GM18867 (cell line): ENCODE measurements around the gene RNF26.

Source experiments
- ATAC-seq: cut with Tn5 transposase; IDR thresholded peaks from one replicate; pipeline ENCODE4 v1.9.1; 2021; ENCODE audit warnings: mild to moderate bottlenecking, moderate library complexity; ENCODE audit not compliant: unreplicated experiment

Gene RNF26

GRCh38 chr11:119368121-119369034 is 34.1 kb downstream of the RNF26 start:
- ATAC-seq: no peak

GRCh38 chr11:119369132-119369925 is 35.0 kb downstream of the RNF26 start:
- ATAC-seq: no peak

- peak; percentile 72 for ATAC-seq
These were observed 36.2 kb downstream of the RNF26 start for GRCh38 chr11:119370486-119371046.

GRCh38 chr11:119371067-119371601 is 36.8 kb downstream of the RNF26 start:
- ATAC-seq: no peak

- ATAC-seq: no peak
These were observed 37.5 kb downstream of the RNF26 start for GRCh38 chr11:119371778-119372182.

DNA sequence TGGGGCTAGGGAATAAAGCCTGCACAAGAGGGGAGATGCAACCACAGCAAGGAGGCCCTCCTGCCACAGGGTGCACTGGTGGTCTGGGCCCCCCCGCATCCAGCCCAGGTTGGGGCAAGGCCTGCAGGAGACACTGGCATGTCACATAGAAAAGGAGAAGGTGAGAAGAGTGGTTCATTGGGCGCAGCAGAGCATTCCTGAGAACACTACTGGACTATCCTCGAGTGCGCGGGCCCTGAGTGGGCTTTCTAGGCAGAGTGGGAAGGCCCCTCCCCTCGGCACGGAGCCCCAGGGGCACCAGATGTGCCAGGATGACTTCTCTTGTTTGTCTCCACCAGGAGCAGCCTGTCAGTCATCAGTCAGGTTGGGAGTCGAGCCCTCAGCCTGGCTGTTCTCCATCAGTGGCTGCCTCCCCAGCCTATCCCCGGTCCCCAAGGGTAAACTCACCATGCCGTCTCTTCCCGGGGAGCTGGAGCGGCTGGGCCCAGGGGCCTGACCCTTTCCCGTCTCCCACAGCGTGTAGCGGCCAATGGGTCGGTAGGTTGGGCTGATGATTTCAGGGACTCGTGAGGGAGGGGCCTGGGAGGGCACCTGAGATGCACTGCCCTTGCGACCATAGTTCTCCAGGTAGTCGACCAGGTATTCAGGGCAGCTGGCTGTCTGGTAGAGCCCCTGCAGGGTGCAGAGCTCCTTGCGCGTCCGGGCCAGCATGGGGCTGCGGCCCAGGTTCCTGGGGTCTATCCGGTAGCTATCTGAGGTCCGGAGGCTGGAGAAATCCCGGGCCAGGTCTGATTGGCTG is 38.1 kb downstream of the RNF26 start:
- ATAC-seq: no peak

DNA sequence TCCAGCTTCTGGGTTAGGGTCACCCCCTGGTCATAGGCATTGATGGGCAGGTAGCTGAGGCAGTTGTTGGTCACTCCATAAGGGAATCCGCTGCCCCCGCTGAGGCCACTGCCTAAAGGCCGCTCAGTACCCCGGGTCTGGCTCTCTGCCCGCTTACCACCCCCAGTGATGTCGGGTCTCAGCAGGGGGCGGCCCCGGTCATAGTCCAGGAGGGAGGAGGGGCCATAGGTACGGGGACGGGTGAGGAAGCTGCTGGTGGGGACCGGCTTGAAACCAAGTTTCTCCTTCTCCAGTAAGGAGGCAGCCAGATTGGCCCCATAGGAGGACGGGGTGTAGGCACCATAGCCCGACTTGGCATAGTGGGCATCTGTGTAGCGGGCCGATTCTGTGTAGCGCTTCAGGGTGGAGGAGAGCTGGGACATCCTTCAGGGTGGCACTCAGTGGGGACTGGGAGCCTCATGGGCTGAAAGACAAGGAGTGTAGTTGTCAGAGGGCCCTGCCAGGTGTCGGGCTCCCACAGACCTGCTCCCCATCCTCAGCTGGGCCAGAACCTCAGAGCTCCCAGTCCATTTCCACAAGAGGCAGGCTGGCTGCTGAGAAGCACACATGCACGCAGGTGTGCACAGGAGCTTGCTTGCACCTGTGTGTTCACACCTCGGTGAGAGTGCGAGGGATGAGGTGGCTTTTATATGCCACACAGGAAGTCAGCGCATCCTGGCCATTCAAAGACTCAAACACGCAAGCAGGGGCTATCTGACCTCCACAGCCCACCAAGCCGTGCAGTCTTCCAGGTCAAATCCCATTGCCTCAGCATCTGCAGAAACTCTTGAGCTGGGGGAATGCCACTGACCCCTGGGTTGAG is 39.0 kb downstream of the RNF26 start:
- ATAC-seq: no peak

DNA sequence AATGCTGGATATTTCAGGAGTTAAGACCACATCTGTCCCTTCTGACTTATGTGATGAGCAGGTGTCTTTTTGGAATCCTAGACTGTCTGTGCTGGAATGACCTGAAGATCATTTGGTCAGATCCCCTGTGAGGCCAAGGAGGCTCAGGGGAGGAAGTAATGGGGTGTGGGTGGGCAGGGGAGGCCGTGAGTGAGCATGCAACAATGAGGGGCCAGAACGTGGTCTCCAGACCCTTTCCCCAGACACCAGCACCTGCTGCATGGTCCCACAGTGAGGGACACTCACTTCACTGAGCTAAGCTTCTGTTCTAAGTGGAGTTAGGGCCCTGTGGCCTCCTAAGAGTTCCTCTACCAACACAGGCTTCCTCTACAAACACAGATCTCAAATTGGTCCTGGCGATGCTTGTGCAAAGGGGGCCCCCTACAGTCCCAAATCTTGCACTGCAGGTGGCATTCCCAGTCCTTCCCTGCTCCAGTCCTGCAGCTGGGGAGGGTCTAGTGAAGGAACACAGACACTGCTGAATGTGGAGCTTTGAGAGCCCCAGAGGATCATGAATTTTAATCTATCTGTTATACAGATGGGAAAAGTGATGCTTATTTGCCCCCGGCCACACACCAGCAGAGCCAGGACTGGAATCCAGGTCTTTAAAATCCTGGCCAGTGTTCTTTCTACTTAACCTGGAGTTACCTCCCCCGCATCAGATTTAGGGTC is 39.7 kb downstream of the RNF26 start:
- ATAC-seq: no peak

GRCh38 chr11:119374632-119375336 is 40.5 kb downstream of the RNF26 start:
- no peak for ATAC-seq

DNA sequence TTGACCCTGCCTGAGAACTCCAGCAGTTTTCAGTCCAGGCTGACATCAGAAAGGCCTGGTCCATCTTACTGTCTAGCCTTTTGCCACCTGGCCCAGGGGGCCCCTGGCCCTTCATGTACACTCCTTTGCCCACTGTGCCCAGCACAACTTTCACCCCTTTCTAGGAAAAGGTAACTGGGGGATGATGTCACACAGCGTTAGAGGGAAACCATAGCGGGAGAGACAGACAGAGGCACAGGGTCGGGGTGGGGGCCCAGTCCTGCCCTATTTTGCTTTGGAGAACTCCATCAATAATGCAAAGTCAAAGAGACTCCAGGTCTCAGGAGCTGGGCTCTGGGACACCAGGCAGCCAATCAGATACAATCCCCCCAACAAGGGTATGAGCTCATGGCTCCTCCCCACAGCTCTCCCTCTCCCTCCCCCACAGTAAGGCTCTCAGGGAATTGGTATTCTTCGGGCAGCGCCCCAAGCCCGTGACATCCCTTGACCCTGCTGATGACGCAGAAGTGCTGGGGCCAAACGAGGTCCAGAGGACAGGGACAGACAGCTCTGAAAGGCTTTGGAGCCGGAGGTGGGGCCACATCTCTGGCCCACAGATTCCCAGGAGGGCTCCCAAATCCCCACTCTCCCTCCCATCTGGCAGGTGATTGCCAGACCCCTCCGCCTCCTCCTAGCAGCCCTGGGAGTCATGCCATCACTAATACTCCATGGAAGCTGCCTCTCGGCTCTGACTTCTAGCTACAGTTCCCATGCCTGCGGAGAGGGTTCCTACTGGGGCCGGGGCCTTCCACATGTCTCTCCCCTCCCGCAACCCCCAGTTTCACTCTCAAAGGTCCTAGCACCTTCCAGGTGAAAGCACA is 41.2 kb downstream of the RNF26 start:
- no peak for ATAC-seq

DNA sequence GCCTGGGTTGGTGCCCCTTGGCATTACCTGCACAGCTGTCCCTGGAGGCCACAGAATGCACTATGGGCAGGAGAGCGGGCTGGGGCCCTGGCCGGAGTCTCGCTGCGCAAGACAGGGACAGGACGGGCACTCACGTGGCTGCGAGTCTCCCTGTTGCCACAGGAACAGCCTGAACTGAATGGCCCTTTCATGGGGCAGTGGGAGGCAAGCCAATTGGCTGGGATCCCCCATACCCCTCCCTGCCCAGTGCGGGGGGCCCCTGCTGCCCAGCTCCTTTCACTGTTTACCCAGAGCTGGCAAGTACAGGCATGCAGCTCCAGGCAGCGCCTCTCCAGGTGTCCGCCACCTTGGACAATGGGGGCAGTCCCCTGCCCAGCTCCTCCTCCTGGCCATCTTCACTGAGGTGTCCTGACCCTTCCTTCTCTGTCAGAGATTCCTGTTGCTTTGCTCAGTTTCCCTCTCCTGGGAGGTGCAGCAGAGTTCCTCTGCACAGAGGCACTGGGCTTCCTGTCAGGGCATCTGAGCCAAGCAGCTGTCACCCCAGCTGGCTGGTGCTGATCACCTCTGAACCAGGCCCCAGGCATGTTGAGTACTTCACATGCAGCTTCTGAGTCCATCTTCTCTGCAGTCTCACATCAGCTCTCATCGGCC is 42.0 kb downstream of the RNF26 start:
- ATAC-seq: no peak

GRCh38 chr11:119377112-119377901 is 43.0 kb downstream of the RNF26 start:
- no peak for ATAC-seq

- ATAC-seq: no peak
These were observed 43.8 kb downstream of the RNF26 start for GRCh38 chr11:119377961-119378667.

- no peak for ATAC-seq
These were observed 44.6 kb downstream of the RNF26 start for GRCh38 chr11:119378851-119379465.
